Thyroid gland (tissue), 4 donors: ENCODE measurements around the gene TRPV3. TPM values are rescaled to one million over a fixed set of nuclear protein-coding genes. Genes with fewer than 3 reads are reported as not detected.

Experiments
- DNase-seq, 2 donors: peaks; one replicate each; pipeline ENCODE4 v3.0.0-alpha.2; 2019
- H3K27ac ChIP-seq, 3 donors: fragments of 200-600 bp; sonication (generic); 1 replicate in 2 of 3; 2 replicates in 1 of 3; pipeline ENCODE4 v1.5.1; 2016 to 2019; ENCODE audit warnings: mild to moderate bottlenecking in 1 of 3, moderate library complexity in 1 of 3
- H3K27me3 ChIP-seq: fragments of 200-600 bp; sonication (generic); one replicate; pipeline ENCODE4 v1.5.1; 2019
- H3K36me3 ChIP-seq, 2 donors: fragments of 200-600 bp; sonication (generic); one replicate each; pipeline ENCODE4 v1.5.1; 2016 to 2019
- H3K4me1 ChIP-seq, 2 donors: fragments of 200-600 bp; sonication (generic); one replicate each; pipeline ENCODE4 v1.5.1; 2017 to 2019
- H3K4me3 ChIP-seq, 3 donors: fragments of 200-600 bp; sonication (generic); replicated peaks in 1 of 3; 1 replicate in 2 of 3; 2 replicates in 1 of 3; pipeline ENCODE4 v1.5.1; 2016; ENCODE audit warnings: mild to moderate bottlenecking in 1 of 3
- H3K9me3 ChIP-seq: fragments of 200-600 bp; sonication (generic); one replicate; pipeline ENCODE4 v1.5.1; 2017
- POLR2A ChIP-seq, 2 donors: fragments of 450-650 bp; IDR thresholded peaks; one replicate each; pipeline ENCODE4 v1.6.1; 2017; ENCODE audit warnings: antibody characterized with exemption in 2 of 2, mild to moderate bottlenecking in 2 of 2, moderate library complexity in 1 of 2
- WGBS, 2 donors: methylation state at CpG; one replicate each; pipeline ENCODE4 v1.1.5; 2017; 5-methylcytosine and 5-hydroxymethylcytosine counted together
- intact Hi-C: fragments of 100-400 bp; cut with DNase I; formaldehyde crosslinking; loops from one replicate; pipeline ENCODE4 v1.15.1; 2023
- total RNA-seq, 4 donors: library from RNA; depleted of rRNA; stranded (reverse); fragments of >200 nt; gene quantifications; one replicate each; pipeline ENCODE4 v1.2.3, GENCODE V29; 2016
- TF ChIP-seq, protein P1 (sequence below), 6 experiments: fragments of 200-600 bp in 3 of 6; fragments of 450-650 bp in 3 of 6; sonication (generic) in 3 of 6; IDR thresholded peaks; one replicate each; pipeline ENCODE4 v1.5.1; 2016 to 2019; ENCODE audit warnings: antibody characterized with exemption in 6 of 6, mild to moderate bottlenecking in 2 of 6, inconsistent platforms in 1 of 6, moderate library complexity in 1 of 6

TRPV3 gene
- total RNA-seq, 4 donors from 2014 or later: 0.11 to 1.2 (median 1.0) TPM

- H3K9me3 ChIP-seq: no peaks in the 10 kb centered on the region
- 63 to 79% methylated on average over 1 of the region's 1 CpG for WGBS, 2 donors
- no peak overlapping the region for H3K27ac ChIP-seq
- no peaks in the 10 kb centered on the region for H3K36me3 ChIP-seq
- no peak overlapping the region for H3K4me3 ChIP-seq
- H3K4me1 ChIP-seq: no peaks in the 10 kb centered on the region
- no peak for DNase-seq
- intact Hi-C loops: no loop called here
- no peaks in the 10 kb centered on the region for H3K27me3 ChIP-seq
- TF ChIP-seq POLR2A (IDR thresholded peaks at IDR 0.05): no peak
- TF ChIP-seq, protein P1, sequence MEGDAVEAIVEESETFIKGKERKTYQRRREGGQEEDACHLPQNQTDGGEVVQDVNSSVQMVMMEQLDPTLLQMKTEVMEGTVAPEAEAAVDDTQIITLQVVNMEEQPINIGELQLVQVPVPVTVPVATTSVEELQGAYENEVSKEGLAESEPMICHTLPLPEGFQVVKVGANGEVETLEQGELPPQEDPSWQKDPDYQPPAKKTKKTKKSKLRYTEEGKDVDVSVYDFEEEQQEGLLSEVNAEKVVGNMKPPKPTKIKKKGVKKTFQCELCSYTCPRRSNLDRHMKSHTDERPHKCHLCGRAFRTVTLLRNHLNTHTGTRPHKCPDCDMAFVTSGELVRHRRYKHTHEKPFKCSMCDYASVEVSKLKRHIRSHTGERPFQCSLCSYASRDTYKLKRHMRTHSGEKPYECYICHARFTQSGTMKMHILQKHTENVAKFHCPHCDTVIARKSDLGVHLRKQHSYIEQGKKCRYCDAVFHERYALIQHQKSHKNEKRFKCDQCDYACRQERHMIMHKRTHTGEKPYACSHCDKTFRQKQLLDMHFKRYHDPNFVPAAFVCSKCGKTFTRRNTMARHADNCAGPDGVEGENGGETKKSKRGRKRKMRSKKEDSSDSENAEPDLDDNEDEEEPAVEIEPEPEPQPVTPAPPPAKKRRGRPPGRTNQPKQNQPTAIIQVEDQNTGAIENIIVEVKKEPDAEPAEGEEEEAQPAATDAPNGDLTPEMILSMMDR (IDR thresholded peaks at IDR 0.05): no peak
Measured at GRCh38 chr17:3503285-3503684, 54.3 kb downstream of the TRPV3 start.

DNA sequence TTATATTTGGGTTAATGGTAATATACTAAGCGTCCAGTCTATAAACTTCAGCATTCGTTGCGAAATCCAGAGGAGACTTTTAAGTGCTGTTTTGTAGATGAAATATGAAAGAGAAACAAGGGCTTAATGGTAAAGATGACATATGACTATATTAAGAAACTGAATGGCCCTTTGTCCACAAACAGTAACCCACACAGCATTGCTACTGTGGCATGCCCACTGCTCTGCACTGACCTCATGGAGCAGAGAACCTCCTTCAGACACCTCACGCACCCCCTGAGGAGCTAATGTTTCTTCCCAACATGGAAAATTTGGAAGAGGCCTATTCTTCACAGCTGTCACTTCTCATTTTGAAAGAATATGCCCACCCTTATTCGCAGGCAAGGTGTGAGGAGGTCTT is 55.1 kb downstream of the TRPV3 start:
- no peak overlapping the region for H3K27ac ChIP-seq
- no peaks in the 10 kb centered on the region for H3K36me3 ChIP-seq
- WGBS, 2 donors: 75 to 76% methylated on average over 5 of the region's 5 CpGs
- H3K9me3 ChIP-seq: no peaks in the 10 kb centered on the region
- TF ChIP-seq, protein P1 (IDR thresholded peaks at IDR 0.05): no peak
- no peak for TF ChIP-seq POLR2A (IDR thresholded peaks at IDR 0.05)
- no peaks in the 10 kb centered on the region for H3K27me3 ChIP-seq
- no peak overlapping the region for H3K4me3 ChIP-seq
- DNase-seq: no peak
- intact Hi-C loops: no loop called here
- H3K4me1 ChIP-seq: no peaks in the 10 kb centered on the region

DNA sequence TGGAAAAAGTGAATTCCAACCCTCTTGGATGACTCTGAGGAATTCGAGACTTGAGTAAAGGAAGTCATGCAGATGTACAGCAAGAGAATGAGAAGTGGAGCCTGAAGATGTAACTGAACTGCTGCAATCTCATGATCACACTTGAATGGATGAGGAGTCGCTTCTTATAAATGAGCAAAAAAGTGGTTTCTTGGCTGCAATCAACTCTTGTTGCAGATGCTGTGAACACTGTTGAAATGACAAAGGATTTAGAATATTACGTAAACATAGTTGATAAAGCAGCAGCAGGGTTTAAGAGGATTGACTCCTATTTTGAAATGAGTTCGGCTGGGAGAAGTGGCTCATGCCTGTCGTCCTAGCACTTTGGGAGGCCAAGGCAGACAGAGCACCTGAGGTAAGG is 56.3 kb downstream of the TRPV3 start:
- no peaks in the 10 kb centered on the region for H3K4me1 ChIP-seq
- DNase-seq: no peak
- H3K36me3 ChIP-seq: no peaks in the 10 kb centered on the region
- TF ChIP-seq, protein P1 (IDR thresholded peaks at IDR 0.05): no peak
- TF ChIP-seq POLR2A (IDR thresholded peaks at IDR 0.05): no peak
- H3K9me3 ChIP-seq: no peaks in the 10 kb centered on the region
- 67 to 70% methylated on average over 5 of the region's 5 CpGs for WGBS, 2 donors
- no peaks in the 10 kb centered on the region for H3K27me3 ChIP-seq
- H3K27ac ChIP-seq: no peak overlapping the region
- H3K4me3 ChIP-seq: no peak overlapping the region
- intact Hi-C loops: no loop called here

DNA sequence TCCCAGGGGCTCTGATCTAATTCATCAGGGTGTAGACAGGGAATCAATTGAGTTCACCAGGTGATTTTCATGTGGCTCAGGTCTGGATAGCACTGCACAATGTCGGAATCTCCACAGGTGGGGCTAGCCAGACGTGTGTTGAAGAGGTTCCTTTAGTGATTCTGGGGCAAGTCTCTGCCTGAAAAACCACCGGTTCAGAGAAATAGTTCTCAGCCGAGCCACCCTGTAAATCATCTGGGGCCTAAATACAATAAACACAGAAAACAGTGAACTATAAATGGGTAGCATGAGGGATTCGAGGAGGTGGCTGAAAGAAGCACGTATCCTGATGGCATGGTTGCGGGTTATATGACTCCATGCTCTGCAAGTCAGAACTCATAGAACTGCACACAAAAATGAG is 60.5 kb downstream of the TRPV3 start:
- H3K27ac ChIP-seq: no peak overlapping the region
- H3K4me1 ChIP-seq: no peaks in the 10 kb centered on the region
- WGBS, 2 donors: 79 to 83% methylated on average over 7 of the region's 7 CpGs
- H3K9me3 ChIP-seq: no peaks in the 10 kb centered on the region
- no peaks in the 10 kb centered on the region for H3K27me3 ChIP-seq
- DNase-seq: no peak
- intact Hi-C loops: no loop called here
- no peak overlapping the region for H3K4me3 ChIP-seq
- H3K36me3 ChIP-seq: no peaks in the 10 kb centered on the region
- TF ChIP-seq, protein P1 (IDR thresholded peaks at IDR 0.05): no peak
- TF ChIP-seq POLR2A (IDR thresholded peaks at IDR 0.05): no peak

GRCh38 chr17:3485481-3486068 is 72.0 kb downstream of the TRPV3 start:
- H3K36me3 ChIP-seq: no peaks in the 10 kb centered on the region
- intact Hi-C loops: loop anchor here (10.0 kb wide), 1 partner anchor 59 kb away; no protein-coding TSS in a partner anchor
- TF ChIP-seq POLR2A (IDR thresholded peaks at IDR 0.05): no peak
- TF ChIP-seq, protein P1 (IDR thresholded peaks at IDR 0.05): no peak
- no peaks in the 10 kb centered on the region for H3K4me1 ChIP-seq
- no peak overlapping the region for H3K4me3 ChIP-seq
- no peak for DNase-seq
- no peaks in the 10 kb centered on the region for H3K27me3 ChIP-seq
- no peak overlapping the region for H3K27ac ChIP-seq
- WGBS, 2 donors: 85 to 88% methylated on average over 8 of the region's 8 CpGs
- H3K9me3 ChIP-seq: no peaks in the 10 kb centered on the region
